HepG2 (cell line): ENCODE results near the gene PLD1. TPM values are rescaled to one million over a fixed set of nuclear protein-coding genes. Genes with fewer than 3 reads are reported as not detected.

Experiments
- ATF7-NPFF ChIP-seq: sonication (generic); formaldehyde crosslinking; IDR thresholded peaks from 2 replicates; pipeline ENCODE4 v1.8.1; 2023; ENCODE audit warnings: mild to moderate bottlenecking, low read depth, missing genetic modification reagents, moderate library complexity
- BRD4 ChIP-seq: sonication (generic); formaldehyde crosslinking; IDR thresholded peaks from 2 replicates; pipeline ENCODE4 v1.4.0; 2020; ENCODE audit warnings: missing genetic modification reagents
- CREB1 ChIP-seq, 2 experiments: fragments of 450-650 bp in 1 of 2; IDR thresholded peaks; 2 replicates each; pipeline ENCODE4 v1.6.1; 2016 to 2017; ENCODE audit warnings: control low read depth in 1 of 2, mild to moderate bottlenecking in 1 of 2, missing compliant biosample characterization in 1 of 2, missing genetic modification characterization in 1 of 2
- DPF2 ChIP-seq: sonication (generic); formaldehyde crosslinking; IDR thresholded peaks from 2 replicates; pipeline ENCODE4 v1.4.0; 2020; ENCODE audit warnings: mild to moderate bottlenecking, low read depth, missing genetic modification reagents, borderline replicate concordance
- ELF3 ChIP-seq: IDR thresholded peaks from 2 replicates; pipeline ENCODE4 v1.6.1; 2016; ENCODE audit warnings: missing genetic modification reagents, missing compliant biosample characterization
- FOSL2 ChIP-seq: sonication (generic); formaldehyde crosslinking; IDR thresholded peaks from 2 replicates; pipeline ENCODE4 v1.4.0; 2020; ENCODE audit warnings: missing genetic modification reagents
- HCFC1 ChIP-seq: fragments of 150-350 bp; IDR thresholded peaks from 2 replicates; pipeline ENCODE4 v1.6.1; 2014; ENCODE audit warnings: low read depth, low read length
- HNRNPH1 ChIP-seq: fragments of 200-400 bp; formaldehyde crosslinking; optimal IDR thresholded peaks from 2 replicates; pipeline ENCODE3; 2017; ENCODE audit warnings: mild to moderate bottlenecking, low read depth, low read length
- IRF2 ChIP-seq: IDR thresholded peaks from 2 replicates; pipeline ENCODE4 v1.6.1; 2018; ENCODE audit warnings: missing genetic modification reagents, missing compliant biosample characterization
- JDP2 ChIP-seq: sonication (generic); formaldehyde crosslinking; IDR thresholded peaks from 2 replicates; pipeline ENCODE4 v1.8.1; 2022; ENCODE audit warnings: missing genetic modification reagents, borderline replicate concordance
- KMT2A ChIP-seq: sonication (generic); formaldehyde crosslinking; IDR thresholded peaks from 2 replicates; pipeline ENCODE4 v1.4.0; 2020; ENCODE audit warnings: missing genetic modification reagents
- MIER3 ChIP-seq: IDR thresholded peaks from 2 replicates; pipeline ENCODE4 v1.6.1; 2016; ENCODE audit warnings: missing compliant biosample characterization, borderline replicate concordance
- NKX3-1 ChIP-seq: sonication (generic); formaldehyde crosslinking; IDR thresholded peaks from 2 replicates; pipeline ENCODE4 v1.5.0; 2020; ENCODE audit warnings: missing genetic modification reagents
- NR2F2 ChIP-seq: IDR thresholded peaks from 2 replicates; pipeline ENCODE4 v1.6.1; 2012; ENCODE audit warnings: low read depth, inconsistent platforms, borderline replicate concordance
- RFX3 ChIP-seq: IDR thresholded peaks from 2 replicates; pipeline ENCODE4 v1.6.1; 2016; ENCODE audit warnings: missing biosample characterization, missing genetic modification reagents
- SIN3B ChIP-seq: fragments of 150-350 bp; IDR thresholded peaks from 2 replicates; pipeline ENCODE4 v1.6.1; 2014; ENCODE audit warnings: low read length
- TRIM24 ChIP-seq: sonication (generic); formaldehyde crosslinking; IDR thresholded peaks from 2 replicates; pipeline ENCODE4 v1.8.0; 2022; ENCODE audit warnings: mild to moderate bottlenecking, missing genetic modification reagents
- ZFP37 ChIP-seq: sonication (generic); formaldehyde crosslinking; IDR thresholded peaks from 2 replicates; pipeline ENCODE4 v1.4.0; 2020; ENCODE audit warnings: missing genetic modification reagents, borderline replicate concordance
- ZMYM3 ChIP-seq: sonication (generic); formaldehyde crosslinking; IDR thresholded peaks from 2 replicates; pipeline ENCODE4 v1.5.1; 2020; ENCODE audit warnings: mild to moderate bottlenecking, missing genetic modification reagents
- ZNF101 ChIP-seq: sonication (generic); formaldehyde crosslinking; IDR thresholded peaks from 2 replicates; pipeline ENCODE4 v1.4.0; 2020; ENCODE audit warnings: mild to moderate bottlenecking, low read depth, missing genetic modification reagents, borderline replicate concordance
- ZNF224 ChIP-seq: sonication (generic); formaldehyde crosslinking; IDR thresholded peaks from 2 replicates; pipeline ENCODE4 v1.5.0; 2020; ENCODE audit warnings: mild to moderate bottlenecking, missing genetic modification reagents
- ZNF296 ChIP-seq: sonication (generic); formaldehyde crosslinking; conservative IDR thresholded peaks from 2 replicates; pipeline ENCODE4 v1.5.0; 2020; ENCODE audit warnings: mild to moderate bottlenecking, missing genetic modification reagents
- ZNF781 ChIP-seq: sonication (generic); formaldehyde crosslinking; IDR thresholded peaks from 2 replicates; pipeline ENCODE4 v1.5.1; 2020; ENCODE audit warnings: borderline replicate concordance, mild to moderate bottlenecking, missing genetic modification reagents; ENCODE audit errors: not compliant biosample characterization
- ZNF839 ChIP-seq: sonication (generic); formaldehyde crosslinking; IDR thresholded peaks from 2 replicates; pipeline ENCODE4 v1.4.0; 2020; ENCODE audit warnings: missing genetic modification reagents, mild to moderate bottlenecking, borderline replicate concordance
- polyA plus RNA-seq, 8 experiments: library from polyadenylated mRNA; depleted of rRNA in 3 of 8; stranded (reverse) in 7 of 8; unstranded in 1 of 8; fragments of >200 nt; fragmentation: Illumina TruSeq in 4 of 8; extraction: Trizol in 4 of 8; gene quantifications; 2 replicates each; pipeline versions ENCODE4 v1.2.1 to v1.2.3, GENCODE V29; 2011 to 2016; ENCODE audit warnings: low read depth in 4 of 8, missing spikeins in 1 of 8, mixed read lengths in 1 of 8; ENCODE audit not compliant: insufficient read depth in 1 of 8
- total RNA-seq, 5 experiments: library from RNA; depleted of rRNA; stranded (reverse); fragments of >200 nt; fragmentation: Illumina TruSeq; extraction: Trizol; gene quantifications; 2 replicates each; pipeline ENCODE4 v1.2.3, GENCODE V29; 2016; ENCODE audit warnings: low read depth in 1 of 5
- TF ChIP-seq, protein P1 (sequence below): sonication (generic); formaldehyde crosslinking; IDR thresholded peaks from 2 replicates; pipeline ENCODE4 v1.5.0; 2020; ENCODE audit warnings: missing genetic modification reagents
- TF ChIP-seq, protein P2 (sequence below): sonication (generic); formaldehyde crosslinking; IDR thresholded peaks from 2 replicates; pipeline ENCODE4 v1.4.0; 2020; ENCODE audit warnings: missing genetic modification reagents, borderline replicate concordance
- TF ChIP-seq, protein P3 (sequence below): sonication (generic); formaldehyde crosslinking; IDR thresholded peaks from 2 replicates; pipeline ENCODE4 v1.5.0; 2020; ENCODE audit warnings: mild to moderate bottlenecking, missing genetic modification reagents

PLD1 gene
- total and polyA plus RNA-seq, 2 of the 13 experiments (the other 11 are each of a cell fraction or from before 2014, with no cell fraction given): 27.1 to 59.4 TPM

DNA sequence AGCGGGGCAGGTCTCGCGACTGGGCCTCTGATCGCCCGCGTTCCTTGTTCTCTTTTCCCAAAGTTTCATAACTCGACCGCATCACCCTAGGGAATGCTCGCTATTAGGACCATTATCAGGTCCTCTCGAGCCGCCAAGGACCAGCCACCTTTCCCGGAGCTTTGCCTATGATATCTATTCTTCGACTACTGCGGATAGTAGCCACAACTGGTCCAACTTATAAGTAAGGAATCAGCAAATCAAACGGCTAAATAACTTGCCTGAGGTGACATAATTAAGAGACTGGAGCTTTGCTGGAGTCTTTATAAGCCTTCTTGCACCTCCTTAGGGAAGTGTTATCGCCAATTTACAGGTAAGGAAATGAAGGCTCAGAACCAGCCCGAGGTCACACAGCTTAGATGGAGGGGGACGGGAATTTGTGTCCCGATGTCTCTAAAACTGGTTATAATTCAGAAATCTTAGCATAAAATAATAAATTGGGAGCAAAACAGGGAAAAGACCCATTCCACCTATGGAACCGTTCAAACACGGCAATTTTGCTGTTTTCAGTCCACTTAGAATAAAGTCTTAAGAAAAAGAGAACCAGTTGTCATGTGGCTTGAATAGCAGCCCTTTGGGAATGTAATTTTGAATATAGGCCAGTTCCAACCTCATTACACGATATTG lies 479 bp upstream of the PLD1 start (continued):
- TF ChIP-seq, protein P1, sequence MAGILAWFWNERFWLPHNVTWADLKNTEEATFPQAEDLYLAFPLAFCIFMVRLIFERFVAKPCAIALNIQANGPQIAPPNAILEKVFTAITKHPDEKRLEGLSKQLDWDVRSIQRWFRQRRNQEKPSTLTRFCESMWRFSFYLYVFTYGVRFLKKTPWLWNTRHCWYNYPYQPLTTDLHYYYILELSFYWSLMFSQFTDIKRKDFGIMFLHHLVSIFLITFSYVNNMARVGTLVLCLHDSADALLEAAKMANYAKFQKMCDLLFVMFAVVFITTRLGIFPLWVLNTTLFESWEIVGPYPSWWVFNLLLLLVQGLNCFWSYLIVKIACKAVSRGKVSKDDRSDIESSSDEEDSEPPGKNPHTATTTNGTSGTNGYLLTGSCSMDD: no peak
- no peak for TF ChIP-seq ZNF296 (CRISPR knock-in tag)
- TF ChIP-seq ELF3 (CRISPR knock-in tag): no peak
- TF ChIP-seq ZNF101: no peak
- TF ChIP-seq BRD4: peak; percentile 37; the same call in 1 of the 2 replicates
- TF ChIP-seq JDP2 (CRISPR knock-in tag): no peak
- no peak for TF ChIP-seq FOSL2
- no peak for TF ChIP-seq KMT2A (CRISPR knock-in tag)
- no peak for TF ChIP-seq CREB1 (IDR thresholded peaks at IDR 0.05)
- no peak for TF ChIP-seq CREB1 (CRISPR knock-in tag; IDR thresholded peaks at IDR 0.05)
- no peak for TF ChIP-seq HCFC1
- TF ChIP-seq NR2F2: 0 out of 2 replicates have a peak, but pooled peaks have one; percentile 19
- TF ChIP-seq NKX3-1: 0 out of 2 replicates have a peak, but pooled peaks have one; percentile 54
- TF ChIP-seq MIER3 (CRISPR knock-in tag): 0 out of 2 replicates have a peak, but pooled peaks have one; percentile 13
- no peak for TF ChIP-seq TRIM24 (CRISPR knock-in tag)
- TF ChIP-seq DPF2 (CRISPR knock-in tag): 0 out of 2 replicates have a peak, but pooled peaks have one; percentile 0
- TF ChIP-seq ZNF839 (CRISPR knock-in tag): no peak
- TF ChIP-seq ATF7-NPFF: no peak
- TF ChIP-seq, protein P2, sequence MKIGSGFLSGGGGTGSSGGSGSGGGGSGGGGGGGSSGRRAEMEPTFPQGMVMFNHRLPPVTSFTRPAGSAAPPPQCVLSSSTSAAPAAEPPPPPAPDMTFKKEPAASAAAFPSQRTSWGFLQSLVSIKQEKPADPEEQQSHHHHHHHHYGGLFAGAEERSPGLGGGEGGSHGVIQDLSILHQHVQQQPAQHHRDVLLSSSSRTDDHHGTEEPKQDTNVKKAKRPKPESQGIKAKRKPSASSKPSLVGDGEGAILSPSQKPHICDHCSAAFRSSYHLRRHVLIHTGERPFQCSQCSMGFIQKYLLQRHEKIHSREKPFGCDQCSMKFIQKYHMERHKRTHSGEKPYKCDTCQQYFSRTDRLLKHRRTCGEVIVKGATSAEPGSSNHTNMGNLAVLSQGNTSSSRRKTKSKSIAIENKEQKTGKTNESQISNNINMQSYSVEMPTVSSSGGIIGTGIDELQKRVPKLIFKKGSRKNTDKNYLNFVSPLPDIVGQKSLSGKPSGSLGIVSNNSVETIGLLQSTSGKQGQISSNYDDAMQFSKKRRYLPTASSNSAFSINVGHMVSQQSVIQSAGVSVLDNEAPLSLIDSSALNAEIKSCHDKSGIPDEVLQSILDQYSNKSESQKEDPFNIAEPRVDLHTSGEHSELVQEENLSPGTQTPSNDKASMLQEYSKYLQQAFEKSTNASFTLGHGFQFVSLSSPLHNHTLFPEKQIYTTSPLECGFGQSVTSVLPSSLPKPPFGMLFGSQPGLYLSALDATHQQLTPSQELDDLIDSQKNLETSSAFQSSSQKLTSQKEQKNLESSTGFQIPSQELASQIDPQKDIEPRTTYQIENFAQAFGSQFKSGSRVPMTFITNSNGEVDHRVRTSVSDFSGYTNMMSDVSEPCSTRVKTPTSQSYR (CRISPR knock-in tag): no peak
- peak; percentile 47; the same call in 1 of the 2 replicates for TF ChIP-seq ZMYM3
- no peak; the same call in 1 of the 2 replicates for TF ChIP-seq ZFP37 (CRISPR knock-in tag)
- no peak for TF ChIP-seq ZNF781
- TF ChIP-seq SIN3B: no peak
- TF ChIP-seq, protein P3, sequence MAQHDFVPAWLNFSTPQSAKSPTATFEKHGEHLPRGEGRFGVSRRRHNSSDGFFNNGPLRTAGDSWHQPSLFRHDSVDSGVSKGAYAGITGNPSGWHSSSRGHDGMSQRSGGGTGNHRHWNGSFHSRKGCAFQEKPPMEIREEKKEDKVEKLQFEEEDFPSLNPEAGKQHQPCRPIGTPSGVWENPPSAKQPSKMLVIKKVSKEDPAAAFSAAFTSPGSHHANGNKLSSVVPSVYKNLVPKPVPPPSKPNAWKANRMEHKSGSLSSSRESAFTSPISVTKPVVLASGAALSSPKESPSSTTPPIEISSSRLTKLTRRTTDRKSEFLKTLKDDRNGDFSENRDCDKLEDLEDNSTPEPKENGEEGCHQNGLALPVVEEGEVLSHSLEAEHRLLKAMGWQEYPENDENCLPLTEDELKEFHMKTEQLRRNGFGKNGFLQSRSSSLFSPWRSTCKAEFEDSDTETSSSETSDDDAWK (CRISPR knock-in tag): no peak
- peak; percentile 34; the same call in 1 of the 2 replicates for TF ChIP-seq ZNF224
- no peak for TF ChIP-seq HNRNPH1
- no peak for TF ChIP-seq RFX3 (CRISPR knock-in tag)
- TF ChIP-seq IRF2 (CRISPR knock-in tag): 0 out of 2 replicates have a peak, but pooled peaks have one; percentile 0
